Measurements from ENCODE around the gene CCNI2.

DNA sequence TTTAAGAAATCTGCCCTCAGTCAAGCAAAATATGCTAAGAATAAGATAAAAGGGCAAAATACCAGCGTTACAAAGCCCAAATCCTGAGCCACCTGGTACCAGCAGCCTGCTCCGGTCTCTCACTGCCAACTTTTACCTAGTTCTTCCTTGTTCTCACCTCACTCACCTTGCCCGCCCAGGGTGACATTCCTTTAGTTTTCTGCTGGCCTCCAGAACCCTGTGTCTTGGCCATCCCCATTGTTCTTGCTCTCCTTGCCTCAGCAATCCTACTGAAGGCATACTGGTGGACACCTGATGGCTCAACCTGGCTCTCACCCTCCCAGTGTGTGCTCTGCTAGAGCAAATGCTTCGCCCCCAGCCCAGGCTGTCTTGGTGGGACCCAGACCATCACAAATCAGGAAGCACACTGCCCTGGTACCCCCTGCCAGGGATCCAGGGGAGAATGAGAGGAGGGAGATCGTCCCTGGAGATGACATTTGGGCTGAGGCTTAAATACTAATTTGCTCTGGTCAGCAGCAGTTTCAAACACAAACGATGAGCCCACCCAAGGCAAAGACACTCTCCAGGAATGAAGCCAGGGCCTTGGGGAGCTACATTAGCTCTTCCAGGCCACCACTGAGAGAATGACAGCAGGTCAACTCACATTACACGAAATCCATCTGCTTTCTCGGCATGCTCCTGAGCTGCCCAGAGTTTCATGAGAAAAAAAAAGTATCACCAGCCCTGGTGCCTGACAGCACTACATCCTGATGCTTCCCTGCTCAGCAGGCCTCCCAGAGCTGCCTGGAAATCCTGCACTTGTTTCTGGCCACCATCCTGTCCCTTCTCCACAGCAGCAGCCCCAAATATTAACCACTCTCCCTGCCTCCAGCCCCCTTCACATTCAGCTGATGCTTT is 42.0 kb downstream of the CCNI2 start:
- TF ChIP-seq POLR2A (IDR thresholded peaks at IDR 0.05) = no peak
- TF ChIP-seq, protein P1, sequence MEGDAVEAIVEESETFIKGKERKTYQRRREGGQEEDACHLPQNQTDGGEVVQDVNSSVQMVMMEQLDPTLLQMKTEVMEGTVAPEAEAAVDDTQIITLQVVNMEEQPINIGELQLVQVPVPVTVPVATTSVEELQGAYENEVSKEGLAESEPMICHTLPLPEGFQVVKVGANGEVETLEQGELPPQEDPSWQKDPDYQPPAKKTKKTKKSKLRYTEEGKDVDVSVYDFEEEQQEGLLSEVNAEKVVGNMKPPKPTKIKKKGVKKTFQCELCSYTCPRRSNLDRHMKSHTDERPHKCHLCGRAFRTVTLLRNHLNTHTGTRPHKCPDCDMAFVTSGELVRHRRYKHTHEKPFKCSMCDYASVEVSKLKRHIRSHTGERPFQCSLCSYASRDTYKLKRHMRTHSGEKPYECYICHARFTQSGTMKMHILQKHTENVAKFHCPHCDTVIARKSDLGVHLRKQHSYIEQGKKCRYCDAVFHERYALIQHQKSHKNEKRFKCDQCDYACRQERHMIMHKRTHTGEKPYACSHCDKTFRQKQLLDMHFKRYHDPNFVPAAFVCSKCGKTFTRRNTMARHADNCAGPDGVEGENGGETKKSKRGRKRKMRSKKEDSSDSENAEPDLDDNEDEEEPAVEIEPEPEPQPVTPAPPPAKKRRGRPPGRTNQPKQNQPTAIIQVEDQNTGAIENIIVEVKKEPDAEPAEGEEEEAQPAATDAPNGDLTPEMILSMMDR (IDR thresholded peaks at IDR 0.05) = no peak

All from tibial nerve (tissue), 3 donors.